ENCODE results near the gene NKAIN4.

NKAIN4 gene

DNA sequence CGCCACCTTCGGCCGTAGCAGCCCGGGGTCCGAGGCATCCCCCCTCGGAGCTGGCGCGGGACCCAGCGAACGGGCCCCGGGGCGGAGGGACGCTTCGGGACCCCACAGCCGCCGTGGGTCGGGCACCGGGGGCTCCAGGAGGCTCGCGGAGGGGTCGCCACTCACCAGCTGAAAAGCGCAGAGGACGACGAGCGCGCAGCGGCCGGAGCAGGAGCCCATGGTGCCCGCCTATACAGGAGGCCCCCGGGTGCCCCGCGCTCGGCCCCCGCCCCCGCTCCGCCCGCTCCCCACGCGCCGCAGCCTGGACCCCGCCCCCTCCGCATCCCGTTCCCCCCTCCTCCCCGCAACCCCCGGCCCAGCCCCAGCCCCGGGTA is at the start of gene NKAIN4:
Gene NKAIN4, minus strand, starts transcription at position 232 of the 374 bp plus-strand sequence. Its CDS starts 13 bp downstream, at position 219.
- peak in 1 of 56 donors; percentile 24 for DNase-seq

DNA sequence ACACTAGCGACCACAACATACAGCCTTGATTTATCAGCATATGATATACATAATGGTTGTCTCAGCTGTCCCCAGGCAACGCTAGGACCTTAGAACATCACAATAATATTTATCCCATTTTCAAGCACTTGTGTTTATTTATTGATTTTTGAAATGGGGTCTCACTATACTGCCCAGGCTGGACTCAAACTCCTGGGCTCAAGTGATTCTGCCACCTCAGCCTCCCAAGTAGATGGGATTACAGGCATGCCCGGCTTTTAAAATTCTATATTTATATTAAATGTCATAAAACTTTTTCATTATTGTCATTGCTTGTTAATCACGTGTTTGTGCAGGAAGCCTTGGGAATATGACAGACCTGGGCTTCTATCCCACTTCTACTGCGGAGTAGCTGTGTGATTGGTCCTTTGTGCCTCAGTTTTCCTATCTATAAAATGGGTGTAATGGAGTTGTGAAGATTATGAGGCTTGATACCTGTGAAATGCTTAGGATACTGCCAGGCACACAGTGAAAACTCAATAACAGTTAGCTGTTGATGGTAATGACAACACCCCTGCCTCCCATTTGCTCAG is 48.9 kb upstream of the NKAIN4 start:
- DNase-seq, result no peak

DNA sequence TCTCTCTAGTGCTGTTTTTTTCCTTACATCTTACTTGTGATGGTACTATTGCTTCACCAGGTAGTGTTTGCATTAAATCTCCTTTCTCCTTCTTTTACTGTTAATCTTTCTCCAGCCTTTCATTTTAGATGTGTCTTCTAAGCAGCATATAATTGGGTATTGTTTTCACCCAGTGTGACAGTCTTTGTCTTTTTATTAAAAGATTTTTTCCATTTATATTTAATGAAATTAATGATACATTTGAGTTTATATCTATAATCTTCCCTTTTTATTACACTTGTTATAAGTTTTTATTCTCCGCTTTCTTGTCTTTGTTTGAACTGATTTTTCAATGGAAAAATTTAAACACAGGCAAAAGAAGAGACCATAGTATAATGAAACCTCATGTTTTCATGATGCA is 47.4 kb upstream of the NKAIN4 start:
- no peak for DNase-seq

DNA sequence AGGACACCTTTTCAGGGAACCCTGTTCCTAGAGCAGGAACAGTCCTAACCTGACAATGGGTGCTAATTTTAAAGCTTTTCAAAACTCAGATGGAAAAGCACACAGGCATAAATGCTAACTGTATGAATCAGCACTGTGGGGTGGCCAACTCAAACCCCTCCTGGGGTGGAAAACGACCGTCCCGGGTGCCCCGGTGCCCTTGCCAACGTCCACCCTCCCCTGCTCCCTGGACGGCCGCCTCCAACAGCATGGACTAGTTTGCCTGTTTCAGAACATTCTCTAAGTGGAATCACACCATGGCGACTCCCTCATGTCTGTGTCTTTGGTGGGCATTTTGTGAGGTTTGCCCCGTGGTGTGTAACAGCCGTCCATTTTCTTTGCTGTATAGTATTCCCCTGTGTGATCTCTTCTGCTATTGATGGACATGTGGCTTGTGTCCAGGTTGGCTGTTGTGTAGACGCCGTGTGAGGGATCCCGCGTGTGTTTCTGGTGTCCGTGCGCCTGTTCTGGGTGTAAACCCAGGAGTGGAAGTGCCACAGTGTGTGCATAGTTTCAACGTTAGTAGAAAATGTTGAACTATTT is 44.6 kb upstream of the NKAIN4 start:
- DNase-seq, result no peak

DNA sequence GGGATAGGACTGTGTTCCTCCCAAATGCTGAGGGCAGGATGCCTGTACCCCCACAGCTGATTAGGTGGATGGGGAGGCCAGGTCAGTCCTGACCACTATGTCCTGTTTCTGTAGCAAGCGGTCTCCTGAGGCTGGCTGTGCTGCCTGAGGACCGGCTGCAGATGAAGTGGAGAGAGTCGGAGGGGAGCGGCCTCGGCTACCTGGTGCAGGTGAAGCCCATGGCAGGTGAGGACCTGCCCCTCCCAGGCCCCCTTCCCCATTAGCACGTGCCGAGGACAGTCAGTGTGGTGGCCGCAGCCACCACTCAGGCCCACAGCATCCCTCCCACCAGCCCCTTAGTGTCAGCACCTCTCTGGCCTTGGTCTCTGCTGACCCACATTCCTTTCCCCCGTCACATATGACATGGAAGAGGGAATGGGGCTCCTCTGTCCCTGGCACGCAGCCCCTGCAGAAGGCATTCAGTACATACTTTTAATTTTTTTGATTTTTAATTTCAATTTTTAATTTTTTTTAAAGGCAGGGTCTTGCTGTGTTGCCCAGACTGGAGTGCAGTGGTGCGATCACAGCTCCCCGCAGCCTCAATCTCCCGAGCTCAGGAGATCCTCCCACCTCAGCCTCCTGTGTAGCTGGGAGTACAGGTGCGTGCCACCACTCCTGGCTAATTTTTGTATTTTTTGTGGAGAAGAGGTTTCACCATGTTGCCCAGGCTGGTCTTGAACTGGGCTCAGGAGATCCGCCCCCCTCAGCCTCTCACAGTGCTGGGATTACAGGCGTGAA is 43.7 kb upstream of the NKAIN4 start:
- DNase-seq, result no peak

DNA sequence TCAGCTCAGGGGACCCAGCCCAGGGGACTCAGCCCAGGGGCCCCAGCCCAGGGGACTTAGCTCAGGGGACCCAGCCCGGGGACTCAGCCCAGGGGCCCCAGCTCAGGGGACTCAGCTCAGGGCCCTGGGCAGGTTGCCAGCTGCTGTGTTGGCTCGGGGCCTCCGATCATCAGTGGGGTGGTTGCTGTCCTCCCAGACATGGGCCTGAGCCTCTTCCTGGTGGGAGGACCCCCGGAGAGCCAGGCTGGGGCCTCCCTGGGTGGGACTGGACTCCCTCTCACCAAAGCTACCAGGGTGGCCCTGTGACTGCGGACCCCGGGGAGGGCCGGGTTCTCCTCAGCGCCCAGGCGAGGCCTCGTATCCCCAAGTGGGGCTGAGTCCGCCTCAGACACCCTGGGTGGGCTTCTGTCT is 43.1 kb upstream of the NKAIN4 start:
- no peak for DNase-seq

DNA sequence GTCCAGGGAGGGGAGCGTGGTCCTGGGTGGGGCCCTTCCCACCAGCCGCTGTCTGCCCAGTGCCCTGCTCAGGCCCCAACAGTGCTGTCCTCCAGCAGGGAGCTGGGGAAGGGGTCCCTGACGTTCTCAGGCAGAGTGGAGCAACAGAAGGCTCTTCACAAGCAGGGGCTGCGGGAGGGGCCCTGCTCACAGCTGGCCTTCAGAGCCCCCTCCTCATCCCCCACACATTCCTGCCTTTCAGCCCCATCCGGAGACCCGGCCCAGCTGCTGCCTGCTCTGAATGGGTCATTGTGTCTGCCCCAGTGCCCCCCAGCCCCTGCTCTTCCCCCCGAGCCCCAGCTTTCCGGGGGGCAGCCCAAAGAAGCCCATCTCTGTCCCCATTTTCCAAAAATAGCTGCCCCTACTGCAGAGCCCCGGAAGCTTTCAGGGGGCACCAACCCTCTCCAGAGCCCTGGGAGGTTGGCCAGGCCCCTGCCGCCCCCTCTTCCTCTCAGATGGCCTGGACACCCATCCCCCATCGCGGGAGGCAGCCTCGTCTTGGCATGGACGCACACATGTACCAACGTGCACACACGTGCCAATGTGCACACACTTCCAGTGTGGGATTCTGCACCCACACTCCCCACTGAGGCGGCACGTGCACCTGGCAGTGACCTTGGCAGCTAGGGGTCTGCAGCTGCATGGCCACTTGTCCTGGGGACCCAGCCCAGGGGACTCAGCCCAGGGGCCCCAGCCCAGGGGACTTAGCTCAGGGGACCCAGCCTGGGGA is 42.5 kb upstream of the NKAIN4 start:
- peak in 17 of 56 donors; percentile 15 to 50 (median 31) for DNase-seq

DNA sequence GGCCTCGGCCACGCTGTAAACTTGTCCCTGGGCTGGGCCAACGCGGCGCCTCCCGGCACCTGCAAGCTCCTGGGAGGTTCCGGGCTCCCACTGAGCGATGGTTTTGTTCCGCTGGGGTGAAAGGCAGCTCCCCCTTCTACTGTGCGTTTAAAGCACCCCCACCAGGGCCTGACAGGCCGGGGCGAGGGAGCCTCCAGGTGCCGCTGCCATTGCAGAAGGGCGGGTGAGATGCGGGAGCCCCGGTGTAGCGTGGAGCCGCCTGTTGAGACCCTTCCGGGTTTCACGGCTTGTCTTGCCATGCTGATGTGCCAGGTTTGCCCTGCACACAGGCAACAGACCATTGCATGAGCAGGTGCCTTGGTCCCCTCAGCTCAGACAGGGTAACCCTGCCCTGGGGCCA is 41.6 kb upstream of the NKAIN4 start:
- DNase-seq, result no peak

DNA sequence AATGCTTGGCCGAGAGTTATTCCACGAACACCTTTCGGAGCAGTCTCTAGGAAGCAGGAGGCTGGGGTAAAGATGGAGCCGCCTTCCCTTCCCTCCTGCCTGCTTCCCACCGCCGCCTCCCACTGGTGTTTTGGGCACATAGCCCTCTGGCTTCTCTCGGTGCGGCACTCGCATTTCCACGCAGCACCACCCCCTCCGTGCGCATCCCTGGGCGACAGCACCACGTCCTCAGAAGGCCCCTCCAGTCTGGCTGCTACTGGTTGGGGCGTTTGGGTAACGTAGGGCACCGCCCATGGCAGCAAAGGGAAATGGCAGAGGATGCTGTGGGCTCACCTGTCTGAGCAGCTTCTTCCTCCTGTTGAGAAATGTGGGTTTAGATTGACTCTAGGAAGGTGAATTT is 41.2 kb upstream of the NKAIN4 start:
- peak in 2 of 56 donors; percentile 9 to 12 for DNase-seq

DNA sequence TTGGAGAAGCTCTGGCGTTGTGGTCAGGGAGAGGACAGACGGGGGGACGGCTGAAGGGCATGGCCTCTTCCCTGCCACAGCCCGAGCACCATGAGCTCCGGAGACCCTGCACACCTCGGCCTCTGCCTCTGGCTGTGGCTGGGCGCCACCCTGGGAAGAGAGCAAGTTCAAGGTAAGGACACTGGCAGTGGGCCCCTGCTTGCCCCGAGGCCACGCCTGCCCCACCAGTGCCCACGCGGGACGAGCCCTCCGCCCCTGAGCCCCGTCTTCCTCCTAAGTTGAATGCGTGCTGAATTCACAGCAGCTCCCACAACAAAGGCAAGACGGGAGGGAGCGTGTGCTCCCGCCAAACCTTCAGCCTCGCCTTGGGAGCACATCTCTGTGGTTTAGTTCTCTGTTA is 40.8 kb upstream of the NKAIN4 start:
- no peak for DNase-seq

DNA sequence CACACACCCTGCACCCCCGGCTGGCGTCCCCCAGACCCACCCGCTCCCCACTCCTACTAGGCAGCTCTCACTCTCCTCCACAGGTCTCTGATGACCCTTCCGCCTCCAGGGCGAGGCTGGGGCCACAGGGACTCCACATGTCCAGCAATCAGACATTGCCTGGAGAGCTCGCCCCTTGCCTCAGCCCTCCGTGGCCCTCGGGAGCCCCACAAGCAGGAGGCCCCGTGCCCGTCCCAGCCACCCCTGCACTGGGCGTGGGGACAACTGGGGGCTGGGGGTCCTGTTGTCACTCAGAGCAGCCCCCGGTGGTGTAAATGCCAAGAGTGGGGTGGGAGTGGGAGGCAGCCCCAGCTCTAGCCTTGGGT is 40.3 kb upstream of the NKAIN4 start:
- no peak for DNase-seq

DNA sequence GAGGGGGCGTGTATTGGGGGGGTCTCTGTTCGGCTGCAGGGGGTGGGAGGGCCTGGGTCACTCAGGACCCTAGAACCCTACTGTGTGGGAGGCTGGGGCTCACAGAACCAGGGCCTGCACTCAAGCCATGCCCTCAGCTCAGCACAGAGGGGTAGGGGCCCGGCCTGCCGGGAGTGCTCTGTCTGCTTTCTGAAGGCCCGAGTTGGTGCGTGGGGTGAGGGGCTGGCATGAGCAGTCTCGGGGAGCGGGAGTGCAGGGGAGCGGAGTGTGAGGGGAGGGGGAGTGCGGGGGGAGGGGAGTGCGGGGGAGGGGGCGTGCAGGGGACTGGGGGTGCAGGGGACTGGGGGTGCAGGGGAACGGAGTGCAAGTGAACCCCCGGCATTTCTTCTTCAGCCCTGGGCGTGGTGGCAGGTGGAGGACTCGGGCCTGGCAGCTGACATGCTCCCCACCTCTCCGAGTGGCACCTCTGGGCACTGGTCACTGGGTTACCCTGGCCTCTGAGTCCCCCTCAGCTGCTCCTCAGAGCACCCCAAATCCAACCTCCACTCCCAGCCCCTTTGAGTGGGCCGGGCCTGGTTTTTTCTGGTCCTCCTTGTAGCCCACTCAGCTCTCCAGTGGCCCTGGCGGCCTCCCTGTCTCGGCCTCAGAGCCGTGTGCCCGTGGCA is 39.7 kb upstream of the NKAIN4 start:
- no peak for DNase-seq

DNA sequence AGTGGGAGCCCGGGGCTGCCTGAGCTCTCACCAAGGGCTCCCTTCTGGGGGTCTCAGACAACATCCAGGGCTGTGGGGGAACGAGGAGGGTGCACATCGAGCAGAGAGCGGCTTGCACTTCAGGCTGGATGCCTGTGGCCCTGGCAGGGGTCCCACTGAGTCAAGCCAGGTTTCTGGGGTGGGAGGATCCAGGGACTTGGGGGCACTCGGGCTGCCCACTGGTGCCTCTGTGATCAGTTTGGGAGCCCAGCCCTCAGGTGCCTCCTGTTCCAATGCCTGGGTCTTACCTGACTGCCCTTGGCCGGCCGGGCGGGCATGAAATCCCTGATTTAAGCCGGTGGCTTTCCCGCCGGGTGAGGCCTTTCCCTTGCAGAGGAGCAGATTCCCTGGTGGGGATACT is 39.2 kb upstream of the NKAIN4 start:
- DNase-seq, result no peak

DNA sequence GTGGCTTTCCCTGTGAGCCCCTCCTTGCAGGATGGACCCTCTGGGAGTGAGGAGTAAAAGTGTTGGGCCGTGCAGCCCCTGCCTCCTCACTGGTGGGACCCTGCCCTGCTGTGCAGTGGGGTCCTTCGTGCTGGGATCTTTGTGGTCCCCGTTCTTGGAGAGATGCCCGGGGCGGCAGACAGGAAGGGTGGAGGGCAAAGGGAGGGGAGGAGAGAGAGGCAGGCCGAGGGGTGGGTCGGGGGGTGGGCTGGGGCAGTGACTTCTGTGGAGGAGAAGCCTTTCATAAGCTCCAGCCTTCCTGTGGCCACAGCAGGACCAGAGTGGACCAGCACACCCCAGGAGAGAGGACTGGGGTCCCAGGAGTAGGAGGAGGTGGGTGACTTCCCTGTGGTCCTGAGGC is 38.6 kb upstream of the NKAIN4 start, which contains the start of gene COL20A1:
Gene COL20A1, plus strand, starts transcription at position 283 of the 400 bp plus-strand sequence. CDS start 1,922 bp downstream, outside the sequence.
- no peak for DNase-seq

DNA sequence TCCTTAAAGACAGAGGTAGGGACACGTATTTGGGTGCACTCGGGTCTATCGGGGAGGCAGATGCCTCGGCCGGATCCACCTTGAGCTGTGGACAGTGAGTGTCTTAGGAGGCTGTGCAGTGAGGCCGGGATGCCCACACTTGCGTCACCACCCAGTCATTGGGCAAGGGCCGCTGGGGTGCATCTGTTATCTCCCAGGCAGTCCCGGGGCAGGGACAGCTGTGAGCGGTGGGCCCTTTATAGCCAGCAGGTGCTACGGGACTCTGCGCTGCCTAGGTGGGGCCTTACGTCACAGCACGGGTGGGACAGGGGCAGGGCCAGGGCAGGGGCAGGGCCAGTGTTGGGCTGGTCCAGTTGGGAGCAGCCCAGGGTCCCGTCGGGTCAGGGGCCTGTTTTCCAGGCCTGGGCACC is 38.0 kb upstream of the NKAIN4 start:
- no peak for DNase-seq

DNA sequence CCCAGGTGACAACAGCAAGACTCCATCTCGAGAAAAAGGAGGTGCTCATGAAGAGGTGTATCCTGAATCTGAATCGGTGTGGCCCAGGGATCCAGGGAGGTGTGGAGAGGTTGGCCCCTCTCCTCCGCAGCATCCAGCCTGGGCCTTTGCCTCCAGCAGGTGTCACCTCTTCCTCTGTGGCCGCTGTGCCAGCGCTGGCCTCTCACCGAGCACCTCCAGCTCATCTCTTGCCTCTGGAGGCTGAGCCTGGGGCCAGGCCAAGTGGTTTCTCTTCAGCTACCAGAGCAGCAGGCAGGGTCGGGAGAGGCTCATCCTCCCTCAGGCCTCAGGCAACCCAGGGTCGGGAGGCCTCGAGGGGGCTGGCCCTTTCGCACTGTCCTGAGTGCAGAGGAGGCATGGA is 37.5 kb upstream of the NKAIN4 start:
- DNase-seq, result no peak

DNA sequence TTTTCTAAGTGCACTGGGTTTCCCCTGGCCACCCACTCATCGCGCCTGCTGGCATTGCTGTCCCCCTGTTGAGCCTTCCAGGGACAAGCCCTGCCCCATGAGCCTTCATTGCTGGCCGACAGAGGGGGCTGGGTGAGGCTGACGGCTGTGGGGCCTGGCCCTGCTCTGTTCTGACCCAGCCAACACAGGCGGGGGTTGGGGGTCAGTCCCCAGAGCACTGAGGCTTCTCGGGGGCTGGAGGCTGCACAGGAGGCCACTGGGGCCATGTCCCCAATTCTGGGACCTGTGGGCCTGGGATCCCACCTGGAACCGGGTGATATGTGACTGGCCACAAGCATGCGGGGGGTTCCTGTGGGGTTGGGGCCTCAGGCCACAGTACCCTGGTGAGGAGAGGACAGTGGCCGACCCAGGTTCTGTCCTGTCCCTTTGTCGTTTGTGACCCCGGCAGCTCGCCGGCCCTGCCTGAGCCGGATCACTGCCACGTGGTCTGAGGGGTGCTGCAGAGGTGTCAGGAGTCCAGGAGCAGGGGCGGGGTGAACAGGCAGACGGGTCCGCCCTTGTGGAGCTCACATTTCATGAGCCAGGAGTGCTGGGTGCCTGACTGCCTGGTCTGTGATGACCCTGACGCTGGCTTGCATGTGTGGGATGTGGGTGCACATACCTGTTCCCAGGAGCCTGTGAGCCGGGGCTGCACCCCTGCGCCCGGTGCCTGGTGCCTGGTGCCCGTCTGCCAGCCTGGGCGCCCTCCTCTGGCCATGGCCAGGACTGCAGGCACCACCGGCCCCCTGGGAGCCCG is 36.6 kb upstream of the NKAIN4 start:
- DNase-seq, result peak in 4 of 56 donors; percentile 12 to 35 (median 26)

DNA sequence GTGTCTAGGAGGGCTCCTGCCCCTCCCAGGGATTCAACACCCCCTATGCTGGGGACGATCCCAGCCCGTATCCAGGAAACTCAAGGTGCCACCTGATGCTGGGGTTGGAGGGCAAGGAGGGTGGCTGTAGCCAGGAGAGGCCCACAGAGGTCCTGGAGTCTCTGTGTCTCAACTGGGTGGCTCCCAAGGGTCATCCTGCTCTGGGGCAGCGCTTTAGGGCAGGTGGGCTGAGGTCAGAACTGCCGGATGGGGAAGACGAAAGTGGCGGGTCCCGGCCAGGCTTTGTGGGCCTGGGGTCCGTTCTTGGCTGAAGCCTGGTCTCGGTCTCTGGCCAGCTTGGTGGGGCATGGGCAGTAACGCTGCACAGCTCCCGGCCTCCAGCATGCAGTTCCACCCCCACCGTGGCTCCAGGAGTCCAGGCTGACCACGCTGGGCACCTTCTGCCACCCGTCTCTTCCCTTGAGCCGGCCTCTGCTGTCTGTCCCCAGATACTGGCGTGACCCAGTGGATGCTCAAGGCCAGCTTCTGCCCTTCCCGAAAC is 35.9 kb upstream of the NKAIN4 start:
- DNase-seq, result no peak

DNA sequence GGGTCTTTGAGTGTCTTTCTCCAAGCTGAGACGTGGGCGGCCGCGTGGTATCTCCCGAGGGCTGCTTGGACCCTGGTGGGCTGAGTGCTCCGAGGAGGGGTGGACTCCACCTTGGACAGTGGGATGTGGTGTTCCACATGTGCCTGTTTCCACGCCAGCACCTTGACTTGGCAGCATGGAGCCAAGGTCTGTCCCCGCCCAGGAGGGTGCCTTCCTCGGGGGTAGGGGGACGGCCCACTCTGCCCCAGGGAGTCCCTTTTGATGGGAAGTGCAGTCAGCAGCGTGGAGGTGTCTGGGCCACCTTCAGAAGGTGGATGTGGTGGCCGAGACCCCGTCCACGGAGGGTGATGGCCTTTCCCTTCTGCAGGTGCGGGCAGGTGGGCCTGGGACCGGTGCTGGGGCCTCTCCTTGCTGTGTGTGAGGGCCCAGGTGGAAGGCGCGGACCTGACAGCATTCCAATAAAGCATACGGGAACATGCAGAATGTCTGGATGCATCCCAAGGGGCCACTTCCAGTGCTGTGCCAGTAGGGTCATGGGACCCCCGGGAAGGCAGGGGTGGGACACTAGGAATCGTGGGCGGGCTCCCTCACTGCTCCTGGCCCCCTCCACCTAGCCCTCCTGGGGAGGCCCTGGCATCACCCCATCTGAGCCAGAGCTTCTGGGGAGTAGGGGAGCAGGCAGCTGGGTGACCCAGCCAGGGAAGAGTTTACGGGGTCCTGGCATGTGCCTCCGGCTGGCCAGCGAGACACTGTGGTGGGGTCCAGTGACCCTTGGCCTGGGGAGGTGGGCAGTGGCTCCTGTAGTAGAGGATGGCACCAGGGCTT is 35.3 kb upstream of the NKAIN4 start:
- DNase-seq, result no peak
